GM12892 (cell line): Measurements from ENCODE around the gene NRTN.

Source experiments
- DNase-seq: peaks from one replicate; pipeline ENCODE4 v3.0.0; 2011; ENCODE audit not compliant: insufficient read length
- FAIRE-seq: peaks from 2 replicates; lab custom pipeline; 2011; peaks lifted over from hg19 to GRCh38; lab: Jason Lieb, UNC
- POLR2A ChIP-seq: IDR thresholded peaks from 2 replicates; pipeline ENCODE4 v1.6.1; 2011; ENCODE audit warnings: low read depth, low read length, control low read depth
- POLR2AphosphoS5 ChIP-seq: IDR thresholded peaks from 2 replicates; pipeline ENCODE4 v1.6.1; 2011; ENCODE audit warnings: low read depth, low read length, control low read depth
- TAF1 ChIP-seq: IDR thresholded peaks from 2 replicates; pipeline ENCODE4 v1.6.1; 2011; ENCODE audit warnings: low read depth, mild to moderate bottlenecking, control low read depth, low read length, borderline replicate concordance

Gene NRTN

GRCh38 chr19:5822181-5822844 is 17.4 kb downstream of the NRTN start:
- no peak for DNase-seq
- TF ChIP-seq TAF1 (no peak), POLR2A (no peak), POLR2AphosphoS5 (no peak)
- FAIRE-seq: no peak

GRCh38 chr19:5823579-5824281 is 18.9 kb downstream of the NRTN start:
- TF ChIP-seq POLR2AphosphoS5 (no peak), TAF1 (no peak)
- DNase-seq (no peak), FAIRE-seq (no peak)

- TF ChIP-seq TAF1 (no peak), POLR2AphosphoS5 (no peak), POLR2A (no peak)
- FAIRE-seq (no peak), DNase-seq (no peak)
Observed at GRCh38 chr19:5824751-5825150, 19.9 kb downstream of the NRTN start.

GRCh38 chr19:5825178-5825577 is 20.3 kb downstream of the NRTN start:
- TF ChIP-seq TAF1 (no peak), POLR2A (no peak), POLR2AphosphoS5 (no peak)
- DNase-seq (no peak), FAIRE-seq (no peak)

- FAIRE-seq: no peak
- DNase-seq: no peak
- TF ChIP-seq TAF1 (no peak), POLR2AphosphoS5 (no peak), POLR2A (no peak)
Observed at GRCh38 chr19:5826531-5827341, 21.9 kb downstream of the NRTN start.

- DNase-seq: no peak
- TF ChIP-seq POLR2AphosphoS5 (no peak), TAF1 (no peak), POLR2A (no peak)
- FAIRE-seq: no peak
Observed at GRCh38 chr19:5827342-5827890, 22.5 kb downstream of the NRTN start.

- peak; percentile 66 for TF ChIP-seq TAF1
- TF ChIP-seq POLR2AphosphoS5: peak; percentile 96
- peak; percentile 98 for TF ChIP-seq POLR2A
- FAIRE-seq (peak; percentile 99), DNase-seq (peak; percentile 90)
Observed at GRCh38 chr19:5827891-5828660, 23.2 kb downstream of the NRTN start.

GRCh38 chr19:5828661-5829566 is 24.0 kb downstream of the NRTN start:
- FAIRE-seq: no peak
- peak; percentile 52 for DNase-seq

GRCh38 chr19:5829567-5830310 is 24.9 kb downstream of the NRTN start:
- DNase-seq (no peak), FAIRE-seq (no peak)

More at GRCh38 chr19:5828661-5829566, 24.0 kb downstream of the NRTN start:
- TF ChIP-seq POLR2AphosphoS5: no peak
- no peak for TF ChIP-seq TAF1
- TF ChIP-seq POLR2A: no peak; the same call in 1 of the 2 replicates

More at GRCh38 chr19:5829567-5830310, 24.9 kb downstream of the NRTN start:
- no peak for TF ChIP-seq POLR2AphosphoS5
- TF ChIP-seq POLR2A: no peak
- no peak for TF ChIP-seq TAF1
